ENCODE results near the gene PDZD2. TPM values are rescaled to one million over a fixed set of nuclear protein-coding genes. Genes with fewer than 3 reads are reported as not detected.

The PDZD2 gene
- total RNA-seq, 1 donor from 2014 or later = 0.38 TPM

DNA sequence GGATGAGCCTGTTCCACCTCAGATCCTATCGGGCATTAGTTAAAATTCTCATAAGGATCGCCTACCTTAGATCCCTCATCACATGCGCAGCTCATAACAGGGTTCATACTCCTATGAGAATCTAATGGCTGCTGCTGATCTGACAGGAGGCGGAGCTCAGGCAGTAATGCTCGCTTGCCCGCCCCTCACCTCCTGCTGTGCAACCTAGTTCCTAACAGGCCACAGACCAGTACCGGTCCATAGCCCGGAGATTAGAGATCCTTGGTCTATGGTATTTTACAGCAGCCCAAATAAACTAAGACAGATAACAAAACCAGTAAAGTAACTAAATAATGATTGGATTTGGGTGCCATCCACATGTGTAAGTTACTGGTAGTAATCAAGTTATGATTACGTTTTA, 517.7 kb downstream of the PDZD2 start:
- H3K9me3 Mint-ChIP-seq = no peaks in the 10 kb centered on the region
- no peak overlapping the region for H3K4me3 Mint-ChIP-seq

DNA sequence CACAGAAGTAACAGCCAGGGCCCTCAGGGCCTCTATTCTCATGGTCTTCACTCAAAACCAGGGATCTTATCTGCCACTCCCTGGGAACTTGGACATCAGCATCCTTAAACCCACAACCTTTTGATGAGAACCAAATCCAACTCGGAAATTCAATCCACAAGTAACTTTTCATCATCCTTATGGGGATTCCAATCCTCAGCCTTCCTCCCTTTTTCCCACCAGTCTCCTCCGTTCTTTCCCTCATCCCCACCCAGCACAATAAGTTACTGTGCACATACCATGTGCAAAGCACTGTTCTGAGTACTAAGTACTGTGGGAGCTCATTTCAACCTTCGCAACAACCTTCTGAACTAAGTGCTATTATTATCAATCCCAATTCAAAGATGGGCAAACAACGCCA, 518.1 kb downstream of the PDZD2 start:
- intact Hi-C loops (cut with micrococcal nuclease) = no loop called here
- DNase-seq (no peak), ATAC-seq (ENCODE audit: low read depth) (no peak)
- Mint-ChIP-seq H3K27ac (no peak overlapping the region), H3K9me3 (no peaks in the 10 kb centered on the region), H3K27me3 (no peaks in the 10 kb centered on the region), H3K4me3 (no peak overlapping the region), H3K36me3 (ENCODE audit: low read depth) (peaks cover 20% of the 10 kb centered on the region), H3K4me1 (peaks cover 40% of the 10 kb centered on the region)
- POLR2A ChIA-PET = no interaction called here
- TF ChIP-seq, protein P1, sequence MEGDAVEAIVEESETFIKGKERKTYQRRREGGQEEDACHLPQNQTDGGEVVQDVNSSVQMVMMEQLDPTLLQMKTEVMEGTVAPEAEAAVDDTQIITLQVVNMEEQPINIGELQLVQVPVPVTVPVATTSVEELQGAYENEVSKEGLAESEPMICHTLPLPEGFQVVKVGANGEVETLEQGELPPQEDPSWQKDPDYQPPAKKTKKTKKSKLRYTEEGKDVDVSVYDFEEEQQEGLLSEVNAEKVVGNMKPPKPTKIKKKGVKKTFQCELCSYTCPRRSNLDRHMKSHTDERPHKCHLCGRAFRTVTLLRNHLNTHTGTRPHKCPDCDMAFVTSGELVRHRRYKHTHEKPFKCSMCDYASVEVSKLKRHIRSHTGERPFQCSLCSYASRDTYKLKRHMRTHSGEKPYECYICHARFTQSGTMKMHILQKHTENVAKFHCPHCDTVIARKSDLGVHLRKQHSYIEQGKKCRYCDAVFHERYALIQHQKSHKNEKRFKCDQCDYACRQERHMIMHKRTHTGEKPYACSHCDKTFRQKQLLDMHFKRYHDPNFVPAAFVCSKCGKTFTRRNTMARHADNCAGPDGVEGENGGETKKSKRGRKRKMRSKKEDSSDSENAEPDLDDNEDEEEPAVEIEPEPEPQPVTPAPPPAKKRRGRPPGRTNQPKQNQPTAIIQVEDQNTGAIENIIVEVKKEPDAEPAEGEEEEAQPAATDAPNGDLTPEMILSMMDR (IDR thresholded peaks at IDR 0.05) = no peak
- CTCF ChIA-PET = no interaction called here

More for the DNA sequence above, 517.7 kb downstream of the PDZD2 start:
- POLR2A ChIA-PET = interaction anchor here (0.6 kb wide), 1 partner anchor 76 kb away, joined by 3 read pairs; no protein-coding TSS in a partner anchor
- no peak for DNase-seq
- Mint-ChIP-seq H3K36me3 (ENCODE audit: low read depth) (peaks cover 22% of the 10 kb centered on the region), H3K4me1 (peaks cover 42% of the 10 kb centered on the region), H3K27me3 (no peaks in the 10 kb centered on the region), H3K27ac (no peak overlapping the region)
- no peak for ATAC-seq (ENCODE audit: low read depth)
- intact Hi-C loops (cut with micrococcal nuclease) = no loop called here
- TF ChIP-seq, protein P1 (IDR thresholded peaks at IDR 0.05) = no peak
- CTCF ChIA-PET = no interaction called here

DNA sequence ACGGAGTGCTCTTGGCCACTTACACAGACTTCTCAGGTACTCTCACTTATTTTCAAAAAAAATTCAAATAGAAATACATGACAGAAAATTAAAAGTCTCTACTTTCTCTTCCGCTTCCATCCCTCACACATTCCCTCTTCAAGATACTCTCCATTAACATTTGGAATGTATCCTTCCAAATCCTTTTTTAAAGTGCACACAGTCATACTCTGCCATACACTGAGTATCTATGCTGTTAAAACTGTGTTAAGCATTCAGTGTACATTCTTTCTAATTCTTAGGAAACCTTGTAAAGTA, 519.7 kb downstream of the PDZD2 start:
- DNase-seq (no peak), ATAC-seq (ENCODE audit: low read depth) (no peak)
- peaks cover 38% of the 10 kb centered on the region for H3K4me1 Mint-ChIP-seq
- TF ChIP-seq, protein P1 (IDR thresholded peaks at IDR 0.05) = no peak
- CTCF ChIA-PET = no interaction called here
- no peaks in the 10 kb centered on the region for H3K27me3 Mint-ChIP-seq
- H3K4me3 Mint-ChIP-seq = no peak overlapping the region
- H3K36me3 Mint-ChIP-seq (ENCODE audit: low read depth) = peaks cover 16% of the 10 kb centered on the region
- POLR2A ChIA-PET = interaction anchor here (0.6 kb wide), 1 partner anchor 27 kb away, joined by 4 read pairs; no protein-coding TSS in a partner anchor
- intact Hi-C loops (cut with micrococcal nuclease) = no loop called here
- no peak overlapping the region for H3K27ac Mint-ChIP-seq
- H3K9me3 Mint-ChIP-seq = no peaks in the 10 kb centered on the region

DNA sequence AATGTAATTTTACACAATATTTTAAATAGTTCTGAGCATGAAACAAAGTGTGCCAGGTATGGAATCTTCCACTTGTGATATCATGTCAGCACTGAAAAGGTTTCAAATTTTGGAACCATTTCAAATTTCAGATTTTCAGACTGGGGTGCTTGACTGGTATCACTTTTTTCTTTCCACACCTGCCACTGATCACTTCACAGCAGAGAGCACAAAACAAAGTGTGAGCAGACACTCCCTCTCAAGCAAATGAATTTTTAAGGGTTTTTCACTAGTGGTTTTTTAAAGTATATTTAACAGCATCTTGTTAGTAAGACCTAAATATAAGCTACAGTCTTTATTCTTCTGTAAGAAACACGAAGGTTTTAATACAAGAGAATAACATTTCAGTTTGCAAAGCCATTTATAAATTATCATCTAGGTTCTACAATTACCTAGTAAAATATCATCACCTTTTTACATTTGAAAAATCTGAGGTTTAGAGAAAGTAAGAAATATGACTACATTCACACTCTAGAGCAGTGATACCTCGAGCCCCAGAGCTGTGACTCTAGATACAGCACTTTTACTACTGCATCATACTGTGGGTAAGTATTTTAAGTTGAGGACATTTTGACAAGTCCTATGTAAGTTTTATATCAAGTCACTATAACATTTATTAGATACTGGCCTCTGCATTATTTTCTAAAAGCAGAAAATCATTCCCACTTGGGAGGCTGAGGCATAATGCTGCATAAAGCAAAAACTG, 520.6 kb downstream of the PDZD2 start:
- Mint-ChIP-seq H3K4me3 (no peak overlapping the region), H3K36me3 (ENCODE audit: low read depth) (peaks cover 16% of the 10 kb centered on the region), H3K9me3 (no peaks in the 10 kb centered on the region), H3K27ac (no peak overlapping the region), H3K4me1 (peaks cover 39% of the 10 kb centered on the region), H3K27me3 (no peaks in the 10 kb centered on the region)
- intact Hi-C loops (cut with micrococcal nuclease) = no loop called here
- no peak for DNase-seq
- CTCF ChIA-PET = interaction anchor here (0.8 kb wide), 1 partner anchor 11 kb away, joined by 3 read pairs; no protein-coding TSS in a partner anchor
- no peak for ATAC-seq (ENCODE audit: low read depth)
- TF ChIP-seq, protein P1 (IDR thresholded peaks at IDR 0.05) = no peak
- POLR2A ChIA-PET = no interaction called here

DNA sequence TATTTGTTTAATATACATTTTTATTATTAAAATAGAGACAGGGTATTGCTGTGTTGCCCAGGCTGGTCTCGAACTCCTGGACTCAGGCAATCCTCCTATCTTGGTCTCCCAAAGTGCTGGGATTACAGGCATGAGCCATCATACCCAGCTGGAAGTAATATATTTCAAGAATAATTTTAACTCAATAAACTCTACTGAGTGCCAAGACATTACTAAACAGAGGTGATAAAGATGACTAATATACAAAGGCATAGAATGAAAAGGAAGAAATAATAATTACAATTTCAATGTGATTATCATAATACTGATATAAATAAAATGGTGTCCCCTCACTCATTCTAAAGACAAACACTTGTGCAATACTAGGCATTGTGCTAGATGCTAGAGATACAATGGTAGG, 521.3 kb downstream of the PDZD2 start:
- TF ChIP-seq, protein P1 (IDR thresholded peaks at IDR 0.05) = no peak
- H3K27me3 Mint-ChIP-seq = no peaks in the 10 kb centered on the region
- POLR2A ChIA-PET = interaction anchor here (0.7 kb wide), 1 partner anchor 217 kb away, joined by 9 read pairs; no protein-coding TSS in a partner anchor
- CTCF ChIA-PET = interaction anchor here (0.8 kb wide), 1 partner anchor 11 kb away, joined by 3 read pairs; no protein-coding TSS in a partner anchor
- intact Hi-C loops (cut with micrococcal nuclease) = no loop called here
- H3K9me3 Mint-ChIP-seq = no peaks in the 10 kb centered on the region
- no peak overlapping the region for H3K27ac Mint-ChIP-seq
- ATAC-seq (ENCODE audit: low read depth) = no peak
- no peak overlapping the region for H3K4me3 Mint-ChIP-seq
- no peak for DNase-seq
- peaks cover 16% of the 10 kb centered on the region for H3K36me3 Mint-ChIP-seq (ENCODE audit: low read depth)
- peaks cover 37% of the 10 kb centered on the region for H3K4me1 Mint-ChIP-seq

Other genes starting within 250 kb of the PDZD2 start
- gene DROSHA, start 107.0 kb upstream of the PDZD2 start, total RNA-seq = 53.8 and 59.8 TPM in 2 replicates
- 27.0 and 27.1 TPM in 2 replicates for gene C5orf22, start 106.8 kb upstream of the PDZD2 start, total RNA-seq

Measured in activated B cell treated with CpG ODN at 0.5 μM for 24 hours (primary cell).